Naive thymus-derived CD4-positive, alpha-beta T cell (primary cell): ENCODE results near the gene GSTM4. TPM values are rescaled to one million over a fixed set of nuclear protein-coding genes. Genes with fewer than 3 reads are reported as not detected.
"Not testable (repeated sequence)": the region's sequence is repeated elsewhere in the genome, so short reads cannot be mapped to it uniquely, and the experiment has no call there.

ENCODE experiments used
- ATAC-seq: fragments of 150-1000 bp; cut with Tn5 transposase; 2 replicates; pipeline ENCODE4 v1.10.0; 2021; ENCODE audit warnings: mild to moderate bottlenecking, moderate library complexity
- CTCF ChIA-PET: fragments of 350-600 bp; sonication (Branson Sonifier 250); formaldehyde crosslinking; loops from one replicate; lab custom pipeline; 2021; ENCODE audit warnings: antibody characterized with exemption; lab: Charles Lee
- POLR2A ChIA-PET: fragments of 350-600 bp; sonication (Branson Sonifier 250); formaldehyde crosslinking; loops from one replicate; lab custom pipeline; 2021; ENCODE audit warnings: antibody characterized with exemption, inconsistent platforms; lab: Charles Lee
- DNase-seq, 9 donors: peaks; one replicate each; pipeline versions ENCODE4 v3.0.0 to v3.0.0-alpha.2; 2020 to 2022; ENCODE audit warnings: mixed read lengths in 1 of 9
- H3K27ac ChIP-seq: one replicate; pipeline ENCODE4 v1.7.0; 2013; ENCODE audit warnings: mild to moderate bottlenecking, low read depth, low read length, moderate library complexity
- H3K27me3 ChIP-seq, 2 donors: one replicate each; pipeline ENCODE4 v1.7.0; 2013; ENCODE audit warnings: low read length in 2 of 2, mild to moderate bottlenecking in 2 of 2, moderate library complexity in 2 of 2; ENCODE audit not compliant: control insufficient read depth in 2 of 2, insufficient read depth in 2 of 2
- H3K36me3 ChIP-seq, 3 experiments: 1 replicate in 2 of 3; 2 replicates in 1 of 3; pipeline ENCODE4 v1.7.0; 2013; ENCODE audit warnings: low read length in 3 of 3, mild to moderate bottlenecking in 3 of 3, moderate library complexity in 1 of 3; ENCODE audit not compliant: insufficient read depth in 3 of 3, control insufficient read depth in 2 of 3
- H3K4me1 ChIP-seq, 2 donors: one replicate each; pipeline ENCODE4 v1.7.0; 2013; ENCODE audit warnings: low read length in 2 of 2, mild to moderate bottlenecking in 2 of 2, moderate library complexity in 1 of 2; ENCODE audit not compliant: control insufficient read depth in 2 of 2, insufficient read depth in 2 of 2
- H3K4me3 ChIP-seq: 2 replicates; pipeline ENCODE4 v1.7.0; 2013; ENCODE audit warnings: mild to moderate bottlenecking, low read length
- H3K9me3 ChIP-seq, 3 experiments: 1 replicate in 2 of 3; 2 replicates in 1 of 3; pipeline ENCODE4 v1.7.0; 2013; ENCODE audit warnings: low read length in 3 of 3; ENCODE audit not compliant: control insufficient read depth in 2 of 3
- H3K27ac Mint-ChIP-seq, 9 donors: one replicate each; pipeline ENCODE4 v1.8.0; 2020 to 2022; ENCODE audit warnings: mixed read lengths in 9 of 9, mild to moderate bottlenecking in 8 of 9, moderate library complexity in 5 of 9, inconsistent platforms in 2 of 9
- H3K27me3 Mint-ChIP-seq, 5 donors: one replicate each; pipeline ENCODE4 v1.8.0; 2021 to 2022; ENCODE audit warnings: mixed read lengths in 5 of 5, mild to moderate bottlenecking in 1 of 5
- H3K36me3 Mint-ChIP-seq, 5 donors: one replicate each; pipeline ENCODE4 v1.8.0; 2020 to 2022; ENCODE audit warnings: mixed read lengths in 5 of 5, mild to moderate bottlenecking in 3 of 5, inconsistent platforms in 1 of 5
- H3K4me1 Mint-ChIP-seq, 7 donors: one replicate each; pipeline ENCODE4 v1.8.0; 2020 to 2022; ENCODE audit warnings: mixed read lengths in 7 of 7, mild to moderate bottlenecking in 3 of 7, inconsistent platforms in 1 of 7
- H3K4me3 Mint-ChIP-seq, 10 donors: one replicate each; pipeline ENCODE4 v1.8.0; 2020 to 2022; ENCODE audit warnings: mild to moderate bottlenecking in 10 of 10, mixed read lengths in 10 of 10, moderate library complexity in 6 of 10, inconsistent platforms in 2 of 10
- H3K9me3 Mint-ChIP-seq, 11 donors: one replicate each; pipeline ENCODE4 v1.8.0; 2020 to 2022; ENCODE audit warnings: mixed read lengths in 11 of 11, mild to moderate bottlenecking in 4 of 11, inconsistent platforms in 1 of 11, moderate library complexity in 1 of 11
- intact Hi-C, 2 donors: fragments of 100-400 bp; cut with micrococcal nuclease; formaldehyde crosslinking; loops; one replicate each; pipeline ENCODE4 v1.15.1; 2023
- polyA plus RNA-seq, 2 donors: library from polyadenylated mRNA; unstranded; fragments of 300-500 nt; fragmentation: Illumina TruSeq; gene quantifications; one replicate each; pipeline ENCODE4 v1.2.3, GENCODE V29; 2021
- total RNA-seq, 6 experiments: library from RNA in 5 of 6; stranded (reverse) in 5 of 6; gene quantifications; 1 replicate in 5 of 6; 2 replicates in 1 of 6; pipeline ENCODE4 v1.2.3 and lab custom pipeline; 2021 to 2026

Gene GSTM4
- total and polyA plus RNA-seq, 7 experiments from 2014 or later: 3.1 to 28.4 (median 15.4) TPM

GRCh38 chr1:109657970-109658369 is 2.1 kb downstream of the GSTM4 start:
- Histone ChIP-seq H3K36me3 (peaks cover 0 to 5% (median 0%) of the 10 kb centered on the region in 3 experiments), H3K27ac (no peak overlapping the region), H3K9me3 (no peaks in the 10 kb centered on the region), H3K4me3 (no peak overlapping the region), H3K27me3 (no peaks in the 10 kb centered on the region), H3K4me1 (peaks cover 6 to 9% of the 10 kb centered on the region in 2 donors)
- DNase-seq (no peak), ATAC-seq (no peak)
- Mint-ChIP-seq H3K36me3 (peaks cover 0 to 6% (median 0%) of the 10 kb centered on the region in 5 donors), H3K27ac (peak overlapping the region in 3 of 9 donors; percentile 17 to 65 (median 42)), H3K4me3 (peak overlapping the region in 9 of 10 donors; percentile 25 to 94 (median 60)), H3K9me3 (no peaks in the 10 kb centered on the region), H3K27me3 (peaks cover 0 to 11% (median 0%) of the 10 kb centered on the region in 5 donors), H3K4me1 (peaks cover 10 to 36% (median 26%) of the 10 kb centered on the region in 7 donors)
- ChIA-PET CTCF (interaction anchor here (5.2 kb wide), 1 partner anchor 16 kb away, joined by 41 read pairs; no protein-coding TSS in a partner anchor), POLR2A (interaction anchor here (0.6 kb wide), 1 partner anchor 20 kb away, joined by 3 read pairs; no protein-coding TSS in a partner anchor)
- intact Hi-C loops: no loop called here

- H3K9me3 Mint-ChIP-seq: no peaks in the 10 kb centered on the region
- peaks cover 10 to 33% (median 26%) of the 10 kb centered on the region in 7 donors for H3K4me1 Mint-ChIP-seq
- DNase-seq (no peak), ATAC-seq (no peak)
- Histone ChIP-seq H3K9me3 (no peaks in the 10 kb centered on the region), H3K4me1 (peaks cover 6 to 9% of the 10 kb centered on the region in 2 donors), H3K36me3 (peaks cover 0 to 5% (median 0%) of the 10 kb centered on the region in 3 experiments), H3K4me3 (no peak overlapping the region), H3K27ac (no peak overlapping the region), H3K27me3 (no peaks in the 10 kb centered on the region)
- H3K36me3 Mint-ChIP-seq: peaks cover 0 to 6% (median 0%) of the 10 kb centered on the region in 5 donors
- H3K4me3 Mint-ChIP-seq: peak overlapping the region in 4 of 10 donors; percentile 18 to 67 (median 44)
- CTCF ChIA-PET: interaction anchor here (5.2 kb wide), 1 partner anchor 16 kb away, joined by 41 read pairs; no protein-coding TSS in a partner anchor
- POLR2A ChIA-PET: interaction anchor here (0.6 kb wide), 1 partner anchor 20 kb away, joined by 3 read pairs; no protein-coding TSS in a partner anchor
- intact Hi-C loops: no loop called here
- peaks cover 0 to 5% (median 0%) of the 10 kb centered on the region in 5 donors for H3K27me3 Mint-ChIP-seq
- peak overlapping the region in 1 of 9 donors; percentile 65 for H3K27ac Mint-ChIP-seq
Measured at GRCh38 chr1:109658533-109659042, 2.7 kb downstream of the GSTM4 start.

- Histone ChIP-seq H3K4me3 (no peak overlapping the region), H3K4me1 (peaks cover 6 to 9% of the 10 kb centered on the region in 2 donors), H3K27me3 (no peaks in the 10 kb centered on the region), H3K9me3 (no peaks in the 10 kb centered on the region), H3K27ac (no peak overlapping the region), H3K36me3 (peaks cover 0 to 5% (median 0%) of the 10 kb centered on the region in 3 experiments)
- DNase-seq: no peak
- ChIA-PET POLR2A (interaction anchor here (1.0 kb wide), 1 partner anchor 9 kb away, joined by 3 read pairs; no protein-coding TSS in a partner anchor), CTCF (no interaction called here)
- H3K4me1 Mint-ChIP-seq: peaks cover 10 to 32% (median 26%) of the 10 kb centered on the region in 7 donors
- H3K36me3 Mint-ChIP-seq: peaks cover 0 to 6% (median 0%) of the 10 kb centered on the region in 5 donors
- ATAC-seq: no peak
- no peaks in the 10 kb centered on the region for H3K9me3 Mint-ChIP-seq
- H3K27ac Mint-ChIP-seq: no peak overlapping the region
- intact Hi-C loops: no loop called here
- peak overlapping the region in 1 of 10 donors; percentile 29 for H3K4me3 Mint-ChIP-seq
- H3K27me3 Mint-ChIP-seq: peaks cover 0 to 2% (median 0%) of the 10 kb centered on the region in 5 donors
Measured at GRCh38 chr1:109659145-109659544, 3.2 kb downstream of the GSTM4 start.

- H3K27me3 Mint-ChIP-seq: no peaks in the 10 kb centered on the region
- intact Hi-C loops: no loop called here
- no peaks in the 10 kb centered on the region for H3K9me3 Mint-ChIP-seq
- POLR2A ChIA-PET: interaction anchor here (1.0 to 1.1 kb wide), 2 partner anchors 10 to 11 kb away, joined by 3 read pairs; no protein-coding TSS in a partner anchor
- no peaks in the 10 kb centered on the region for H3K9me3 ChIP-seq
- H3K36me3 ChIP-seq: peaks cover 0 to 5% (median 0%) of the 10 kb centered on the region in 3 experiments
- ATAC-seq (no peak), DNase-seq (no peak)
- H3K36me3 Mint-ChIP-seq: peaks cover 0 to 8% (median 0%) of the 10 kb centered on the region in 5 donors
- H3K4me1 ChIP-seq: peaks cover 5 to 9% of the 10 kb centered on the region in 2 donors
- no peaks in the 10 kb centered on the region for H3K27me3 ChIP-seq
- no peak overlapping the region for H3K4me3 ChIP-seq
- peak overlapping the region in 2 of 9 donors; percentile 32 to 76 for H3K27ac Mint-ChIP-seq
- H3K27ac ChIP-seq: no peak overlapping the region
- no peak overlapping the region for H3K4me3 Mint-ChIP-seq
- peaks cover 7 to 27% (median 21%) of the 10 kb centered on the region in 7 donors for H3K4me1 Mint-ChIP-seq
- CTCF ChIA-PET: no interaction called here
Measured at GRCh38 chr1:109659997-109660690, 4.2 kb downstream of the GSTM4 start.

- CTCF ChIA-PET, DNase-seq, H3K9me3 Mint-ChIP-seq, H3K4me3 Mint-ChIP-seq, H3K4me3 ChIP-seq, H3K36me3 ChIP-seq, ATAC-seq, H3K27me3 ChIP-seq, H3K4me1 ChIP-seq, intact Hi-C loops, H3K9me3 ChIP-seq, H3K27ac ChIP-seq, H3K27me3 Mint-ChIP-seq: not testable (repeated sequence)
- H3K4me1 Mint-ChIP-seq: peaks cover 2 to 22% (median 16%) of the 10 kb centered on the region in 7 donors
- peaks cover 0 to 10% (median 0%) of the 10 kb centered on the region in 5 donors for H3K36me3 Mint-ChIP-seq
- peak overlapping the region in 1 of 9 donors; percentile 32 for H3K27ac Mint-ChIP-seq
- POLR2A ChIA-PET: interaction anchor here (1.1 kb wide), 1 partner anchor 10 kb away, joined by 3 read pairs; no protein-coding TSS in a partner anchor
Measured at GRCh38 chr1:109660691-109661026, 4.8 kb downstream of the GSTM4 start.

GRCh38 chr1:109661391-109661790 is 5.5 kb downstream of the GSTM4 start:
- POLR2A ChIA-PET: interaction anchor here (1.1 kb wide), 1 partner anchor 10 kb away, joined by 3 read pairs; no protein-coding TSS in a partner anchor
- H3K9me3 Mint-ChIP-seq: no peaks in the 10 kb centered on the region
- H3K27me3 Mint-ChIP-seq: no peaks in the 10 kb centered on the region
- ATAC-seq (no peak), DNase-seq (no peak)
- H3K36me3 Mint-ChIP-seq: peaks cover 0 to 10% (median 0%) of the 10 kb centered on the region in 5 donors
- intact Hi-C loops: no loop called here
- no peak overlapping the region for H3K27ac ChIP-seq
- H3K36me3 ChIP-seq: no peaks in the 10 kb centered on the region
- no peaks in the 10 kb centered on the region for H3K9me3 ChIP-seq
- no peak overlapping the region for H3K4me3 ChIP-seq
- H3K27ac Mint-ChIP-seq: peak overlapping the region in 2 of 9 donors; percentile 12 to 63
- H3K27me3 ChIP-seq: no peaks in the 10 kb centered on the region
- CTCF ChIA-PET: interaction anchor here (0.8 kb wide), 1 partner anchor 22 kb away, joined by 3 read pairs; no protein-coding TSS in a partner anchor
- no peak overlapping the region for H3K4me3 Mint-ChIP-seq
- H3K4me1 ChIP-seq: peaks cover 0 to 4% of the 10 kb centered on the region in 2 donors
- peaks cover 0 to 17% (median 12%) of the 10 kb centered on the region in 7 donors for H3K4me1 Mint-ChIP-seq
